Measurements from ENCODE around the gene NAP1L4.

GRCh38 chr11:2947744-2948143 lies 44.4 kb downstream of the NAP1L4 start:
- TF ChIP-seq CTCF (IDR thresholded peaks at IDR 0.05; ENCODE audit: low read depth, low read length) (no peak), POLR2A (IDR thresholded peaks at IDR 0.05; ENCODE audit: extremely low read depth, insufficient read length) (no peak), MAX (IDR thresholded peaks at IDR 0.05; ENCODE audit: low read depth, low read length) (no peak)
